ENCODE measurements around the gene LDB2.
"Not testable (repeated sequence)": the region's sequence is repeated elsewhere in the genome, so short reads cannot be mapped to it uniquely, and the experiment has no call there.

LDB2 gene

DNA sequence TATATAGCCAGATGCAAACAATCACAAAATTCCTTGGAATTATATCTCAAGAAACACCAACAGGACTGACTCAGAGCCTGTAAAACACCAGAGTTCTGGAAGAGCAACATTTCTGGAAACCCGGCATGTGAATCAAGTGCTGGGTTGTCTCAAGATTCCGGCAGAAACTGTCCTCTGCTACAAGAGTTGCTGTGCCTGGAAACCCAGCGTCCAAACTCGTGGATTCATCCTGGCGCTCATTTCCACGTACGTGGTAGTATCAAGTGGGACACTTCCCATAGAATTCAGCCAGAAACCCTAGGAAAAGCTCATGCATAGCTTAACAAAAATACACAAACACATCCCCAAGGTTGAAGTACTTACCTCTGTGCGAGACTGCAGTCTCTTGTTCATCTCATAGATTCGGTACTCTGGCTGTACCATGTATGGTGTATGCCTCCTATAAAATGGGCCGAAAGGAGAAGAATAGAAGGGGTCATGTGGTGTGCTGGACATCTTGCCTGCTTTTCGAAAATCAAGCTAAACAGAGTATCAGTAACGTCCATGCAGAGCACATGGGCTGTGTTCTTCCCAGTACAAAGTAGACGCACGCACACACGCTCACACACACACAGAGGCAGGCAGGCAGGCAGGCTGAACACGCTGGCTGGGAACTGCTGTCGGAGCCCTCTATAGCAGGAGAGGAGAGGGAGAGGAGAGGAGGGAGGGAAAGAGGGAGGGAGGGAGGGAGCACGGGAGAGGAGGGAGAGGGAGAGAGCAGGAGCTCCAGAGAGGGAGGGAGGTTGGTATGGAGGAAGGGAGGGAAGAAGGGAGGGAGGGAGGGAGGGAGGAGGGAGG, at the start of gene LDB2:
Gene LDB2, minus strand, starts transcription at position 655 of the 837 bp plus-strand sequence.
- TF ChIP-seq, protein P1, sequence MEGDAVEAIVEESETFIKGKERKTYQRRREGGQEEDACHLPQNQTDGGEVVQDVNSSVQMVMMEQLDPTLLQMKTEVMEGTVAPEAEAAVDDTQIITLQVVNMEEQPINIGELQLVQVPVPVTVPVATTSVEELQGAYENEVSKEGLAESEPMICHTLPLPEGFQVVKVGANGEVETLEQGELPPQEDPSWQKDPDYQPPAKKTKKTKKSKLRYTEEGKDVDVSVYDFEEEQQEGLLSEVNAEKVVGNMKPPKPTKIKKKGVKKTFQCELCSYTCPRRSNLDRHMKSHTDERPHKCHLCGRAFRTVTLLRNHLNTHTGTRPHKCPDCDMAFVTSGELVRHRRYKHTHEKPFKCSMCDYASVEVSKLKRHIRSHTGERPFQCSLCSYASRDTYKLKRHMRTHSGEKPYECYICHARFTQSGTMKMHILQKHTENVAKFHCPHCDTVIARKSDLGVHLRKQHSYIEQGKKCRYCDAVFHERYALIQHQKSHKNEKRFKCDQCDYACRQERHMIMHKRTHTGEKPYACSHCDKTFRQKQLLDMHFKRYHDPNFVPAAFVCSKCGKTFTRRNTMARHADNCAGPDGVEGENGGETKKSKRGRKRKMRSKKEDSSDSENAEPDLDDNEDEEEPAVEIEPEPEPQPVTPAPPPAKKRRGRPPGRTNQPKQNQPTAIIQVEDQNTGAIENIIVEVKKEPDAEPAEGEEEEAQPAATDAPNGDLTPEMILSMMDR (IDR thresholded peaks at IDR 0.05; ENCODE audit: low read depth, low read length, missing control alignments) = no peak
- DNase-seq (ENCODE audit: low read depth) = no peak
- H3K4me3 ChIP-seq (ENCODE audit: low read depth, low read length) = no peak within 1 kb of the TSS

DNA sequence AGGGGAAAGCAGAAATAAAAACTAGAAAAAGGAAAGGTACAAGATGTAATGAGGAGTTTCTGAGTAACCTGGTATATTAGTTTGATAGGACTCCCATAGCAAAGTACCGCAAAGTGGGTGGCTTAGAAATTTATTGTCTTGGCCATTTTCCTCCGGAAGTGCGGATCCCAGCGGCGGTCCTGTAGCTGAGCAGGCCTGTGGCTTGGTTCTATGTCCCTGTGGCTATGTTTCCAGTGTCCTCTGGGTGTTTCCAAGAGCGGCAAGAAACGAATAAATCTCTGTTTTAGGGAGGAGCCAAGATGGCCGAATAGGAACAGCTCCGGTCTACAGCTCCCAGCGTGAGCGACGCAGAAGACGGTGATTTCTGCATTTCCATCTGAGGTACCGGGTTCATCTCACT, 44.0 kb upstream of the LDB2 start:
- TF ChIP-seq, protein P1 (IDR thresholded peaks at IDR 0.05; ENCODE audit: low read depth, low read length, missing control alignments) = no peak
- no peak overlapping the region for H3K4me3 ChIP-seq (ENCODE audit: low read depth, low read length)
- no peak for DNase-seq (ENCODE audit: low read depth)

DNA sequence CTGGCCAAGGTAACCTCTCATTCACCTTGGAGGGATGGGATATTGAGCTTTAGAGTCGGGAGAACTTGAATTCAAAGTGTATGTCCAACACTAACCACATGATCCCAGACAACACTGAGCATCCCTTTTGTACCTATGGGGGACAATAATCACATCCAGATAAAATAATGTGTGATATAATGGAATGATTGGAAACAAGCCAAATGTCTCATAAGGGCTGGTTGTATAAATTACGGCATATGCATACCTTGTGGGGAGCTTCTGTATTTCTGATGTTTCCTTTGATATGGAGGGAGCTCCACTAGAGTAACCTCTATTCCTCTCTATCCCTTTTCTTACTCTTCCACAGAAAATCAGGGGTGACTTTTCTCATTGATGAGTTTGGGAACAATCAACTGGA, 40.7 kb upstream of the LDB2 start:
- TF ChIP-seq, protein P1 (IDR thresholded peaks at IDR 0.05; ENCODE audit: low read depth, low read length, missing control alignments) = no peak
- no peak overlapping the region for H3K4me3 ChIP-seq (ENCODE audit: low read depth, low read length)

DNA sequence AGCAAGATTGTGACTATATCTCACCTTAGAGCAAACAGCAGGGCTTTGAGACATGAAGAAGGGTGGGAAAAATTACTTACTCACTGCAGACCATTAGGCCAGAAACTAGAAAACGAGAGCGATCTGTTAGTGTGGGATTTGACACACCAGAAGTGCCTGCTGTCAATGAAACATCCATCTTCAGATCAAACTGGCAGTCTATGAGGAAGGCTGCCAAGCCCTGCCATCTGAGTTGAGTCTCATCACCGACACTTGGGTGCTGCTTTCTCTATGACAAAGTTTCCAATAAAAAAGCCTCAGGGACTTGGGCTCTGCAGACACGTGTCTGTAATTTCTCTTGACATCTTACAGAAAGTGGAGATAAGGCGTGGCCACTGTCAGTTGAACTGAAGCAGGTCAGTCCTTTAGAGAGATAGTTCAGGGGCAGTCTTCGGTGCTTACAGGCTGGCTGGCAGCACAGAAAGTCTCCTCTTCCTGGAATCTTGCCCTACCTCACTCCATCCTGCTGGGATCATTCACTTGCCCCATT, 40.1 kb upstream of the LDB2 start:
- DNase-seq (ENCODE audit: low read depth) = no peak
- TF ChIP-seq, protein P1 (IDR thresholded peaks at IDR 0.05; ENCODE audit: low read depth, low read length, missing control alignments) = no peak

More for the DNA sequence above, 40.7 kb upstream of the LDB2 start:
- DNase-seq (ENCODE audit: low read depth) = no peak

DNA sequence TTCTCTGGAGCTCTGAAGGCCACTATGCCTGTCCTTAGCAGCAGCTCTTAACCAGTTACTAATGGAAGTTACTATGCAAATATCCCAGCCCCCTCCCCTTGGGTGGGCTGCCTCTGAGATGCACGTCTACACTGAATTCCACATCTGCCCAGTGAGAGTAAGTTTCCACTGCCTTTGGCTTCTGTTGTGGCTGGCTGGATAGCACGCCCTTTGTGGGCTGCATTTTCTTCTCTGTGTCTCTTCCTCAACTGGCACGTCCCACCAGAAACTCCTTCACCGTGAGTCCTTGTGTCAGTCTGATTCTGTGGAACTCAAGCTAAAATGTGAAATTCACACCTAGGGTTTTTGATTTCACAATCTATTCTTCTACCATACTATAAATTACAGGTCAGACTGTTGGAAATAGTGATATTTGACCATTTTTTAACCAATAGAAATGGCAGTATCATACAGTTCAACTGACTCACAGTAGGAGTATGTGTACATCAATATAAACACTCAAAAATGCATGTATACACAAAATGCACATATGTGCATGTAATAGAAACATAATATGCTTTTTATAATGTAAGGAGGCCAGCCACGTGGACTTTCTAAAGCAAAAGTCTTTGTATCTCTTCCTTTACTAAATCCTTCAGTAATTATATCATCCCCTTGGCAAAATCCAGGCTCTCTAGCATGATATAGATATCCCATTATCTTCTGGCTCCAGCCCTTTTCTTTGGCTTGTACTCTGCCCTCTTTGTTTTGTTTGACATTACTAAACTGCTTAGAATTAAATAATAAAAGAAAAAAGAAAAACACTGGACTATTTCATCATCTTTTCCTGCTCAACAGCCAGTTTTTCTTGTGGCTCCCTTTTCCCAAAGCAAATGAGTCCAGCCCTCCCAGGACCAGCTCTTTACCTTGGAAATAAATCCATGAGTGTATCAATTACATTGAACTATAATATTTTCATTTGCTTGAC, 33.2 kb upstream of the LDB2 start:
- TF ChIP-seq, protein P1 (IDR thresholded peaks at IDR 0.05; ENCODE audit: low read depth, low read length, missing control alignments) = no peak
- no peak overlapping the region for H3K4me3 ChIP-seq (ENCODE audit: low read depth, low read length)
- DNase-seq (ENCODE audit: low read depth) = no peak

More for the DNA sequence above, 40.1 kb upstream of the LDB2 start:
- H3K4me3 ChIP-seq (ENCODE audit: low read depth, low read length) = no peak overlapping the region

DNA sequence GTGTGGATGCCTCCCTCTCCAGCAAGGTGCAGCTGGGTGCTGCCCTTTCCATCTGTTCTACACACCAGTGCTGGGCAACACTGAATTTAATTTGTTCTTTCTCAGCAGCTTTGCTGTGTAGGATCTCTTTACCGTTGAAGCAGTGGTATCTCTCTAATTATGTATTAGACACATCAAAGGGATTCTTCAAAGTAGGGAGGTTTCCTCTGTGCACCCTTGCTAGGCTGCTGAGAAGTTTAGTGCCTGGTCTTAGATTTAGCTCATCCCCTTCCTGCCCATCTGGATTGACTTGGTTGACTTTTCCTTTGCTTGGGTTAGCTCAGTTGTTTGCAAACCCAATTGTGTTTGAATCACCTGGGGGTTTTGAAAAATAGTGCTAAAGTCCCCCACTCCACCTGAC, 27.8 kb upstream of the LDB2 start:
- TF ChIP-seq, protein P1 (IDR thresholded peaks at IDR 0.05; ENCODE audit: low read depth, low read length, missing control alignments) = no peak
- H3K4me3 ChIP-seq (ENCODE audit: low read depth, low read length) = no peak overlapping the region
- no peak for DNase-seq (ENCODE audit: low read depth)

DNA sequence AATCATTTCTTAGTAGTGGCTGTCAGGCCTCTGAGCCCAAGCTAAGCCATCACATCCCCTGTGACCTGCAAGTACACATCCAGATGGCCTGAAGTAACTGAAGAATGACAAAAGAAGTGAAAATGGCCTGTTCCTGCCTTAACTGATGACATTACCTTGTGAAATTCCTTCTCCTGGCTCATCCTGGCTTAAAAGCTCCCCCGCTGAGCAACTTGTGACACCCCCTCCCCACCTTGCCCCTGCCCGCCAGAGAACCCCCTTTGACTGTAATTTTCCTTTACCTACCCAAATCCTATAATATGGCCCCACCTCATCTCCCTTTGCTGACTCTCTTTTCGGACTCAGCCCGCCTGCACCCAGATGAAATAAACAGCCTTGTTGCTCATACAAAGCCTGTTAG, 20.3 kb upstream of the LDB2 start:
- not testable (repeated sequence) for H3K4me3 ChIP-seq (ENCODE audit: low read depth, low read length); DNase-seq (ENCODE audit: low read depth)
